Fibroblast of mammary gland (primary cell): ENCODE data around the gene ABCB4.

Experiments used
- DNase-seq: peaks from one replicate; pipeline ENCODE4 v3.0.0-alpha.2; 2010; ENCODE audit warnings: low read depth
- H3K4me3 ChIP-seq: 2 replicates; pipeline ENCODE4 v1.5.1; 2011; ENCODE audit warnings: low read depth, mild to moderate bottlenecking, low read length, moderate library complexity; ENCODE audit not compliant: control insufficient read depth
- TF ChIP-seq, protein P1 (sequence below): conservative IDR thresholded peaks from 2 replicates; pipeline ENCODE4 v1.5.1; 2011; ENCODE audit warnings: low read depth, low read length, inconsistent platforms; ENCODE audit not compliant: control insufficient read depth, insufficient read depth

ABCB4 gene

DNA sequence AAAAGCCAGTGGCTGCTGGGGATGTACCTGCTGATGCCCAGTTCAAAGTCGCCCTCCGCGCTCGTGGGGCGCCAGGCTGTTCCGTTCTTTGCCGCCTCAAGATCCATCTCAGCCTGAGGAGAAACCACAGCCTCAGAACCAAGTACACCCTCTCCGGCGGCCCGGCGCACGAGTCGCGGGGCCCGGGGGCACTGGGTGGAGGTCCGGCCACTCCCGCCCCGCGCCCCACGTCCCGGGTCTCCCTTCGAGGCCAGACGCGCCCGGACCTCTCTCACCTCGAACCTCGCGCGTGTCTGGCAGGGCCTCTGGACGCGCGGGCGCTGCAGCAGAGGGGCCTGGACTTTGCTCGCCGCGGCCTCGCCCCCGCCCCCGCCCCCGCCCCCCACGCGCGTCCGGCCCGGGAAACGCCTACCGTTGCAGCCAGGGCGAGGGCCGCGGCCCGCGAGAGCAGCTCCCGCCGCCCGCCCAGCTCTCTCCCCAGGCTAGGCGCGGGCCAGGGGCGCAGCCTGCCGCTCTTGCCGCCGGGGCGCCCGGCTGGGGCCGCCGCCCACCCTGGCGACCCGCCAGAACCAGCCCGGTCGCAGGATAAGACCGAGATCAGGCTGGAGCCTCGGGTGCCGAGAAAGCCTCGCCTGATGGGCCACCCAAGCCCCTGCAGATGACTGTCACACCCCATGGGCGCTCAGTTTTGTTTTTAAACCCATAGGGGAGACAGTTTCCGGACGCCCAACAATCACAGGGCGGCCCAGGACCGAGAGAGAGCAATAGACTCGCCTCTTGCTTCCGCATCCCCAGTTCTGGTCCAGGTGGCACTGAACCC is at the start of gene ABCB4:
Gene ABCB4 (minus strand): TSS at position 322 of the 820 bp plus-strand sequence. CDS start 215 bp downstream, at position 107.
- TF ChIP-seq, protein P1, sequence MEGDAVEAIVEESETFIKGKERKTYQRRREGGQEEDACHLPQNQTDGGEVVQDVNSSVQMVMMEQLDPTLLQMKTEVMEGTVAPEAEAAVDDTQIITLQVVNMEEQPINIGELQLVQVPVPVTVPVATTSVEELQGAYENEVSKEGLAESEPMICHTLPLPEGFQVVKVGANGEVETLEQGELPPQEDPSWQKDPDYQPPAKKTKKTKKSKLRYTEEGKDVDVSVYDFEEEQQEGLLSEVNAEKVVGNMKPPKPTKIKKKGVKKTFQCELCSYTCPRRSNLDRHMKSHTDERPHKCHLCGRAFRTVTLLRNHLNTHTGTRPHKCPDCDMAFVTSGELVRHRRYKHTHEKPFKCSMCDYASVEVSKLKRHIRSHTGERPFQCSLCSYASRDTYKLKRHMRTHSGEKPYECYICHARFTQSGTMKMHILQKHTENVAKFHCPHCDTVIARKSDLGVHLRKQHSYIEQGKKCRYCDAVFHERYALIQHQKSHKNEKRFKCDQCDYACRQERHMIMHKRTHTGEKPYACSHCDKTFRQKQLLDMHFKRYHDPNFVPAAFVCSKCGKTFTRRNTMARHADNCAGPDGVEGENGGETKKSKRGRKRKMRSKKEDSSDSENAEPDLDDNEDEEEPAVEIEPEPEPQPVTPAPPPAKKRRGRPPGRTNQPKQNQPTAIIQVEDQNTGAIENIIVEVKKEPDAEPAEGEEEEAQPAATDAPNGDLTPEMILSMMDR = no peak
- DNase-seq = no peak

DNA sequence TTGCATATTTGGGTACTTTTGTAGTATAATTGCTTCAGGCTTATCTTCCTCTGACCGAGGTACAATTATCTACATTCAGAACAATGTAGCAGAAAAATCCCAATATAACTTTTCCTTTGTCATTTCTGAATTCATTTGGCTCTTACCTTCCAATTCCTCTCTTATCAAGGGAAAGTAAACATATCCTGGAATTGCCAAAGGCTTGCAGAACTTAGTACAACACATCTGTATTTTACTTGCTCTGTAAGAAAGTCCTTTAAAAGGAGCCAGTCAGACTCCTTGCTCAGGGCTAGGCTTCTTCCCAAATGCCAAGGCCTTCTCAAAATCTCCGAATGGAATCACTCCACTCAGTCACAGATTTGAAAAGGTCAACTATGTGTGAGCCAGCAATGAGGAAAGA is 43.3 kb upstream of the ABCB4 start:
- DNase-seq = no peak
- TF ChIP-seq, protein P1 = no peak
- H3K4me3 ChIP-seq = no peak overlapping the region

More for the DNA sequence above, at the start of gene ABCB4:
- H3K4me3 ChIP-seq = peak within 1 kb of the TSS; percentile 1

DNA sequence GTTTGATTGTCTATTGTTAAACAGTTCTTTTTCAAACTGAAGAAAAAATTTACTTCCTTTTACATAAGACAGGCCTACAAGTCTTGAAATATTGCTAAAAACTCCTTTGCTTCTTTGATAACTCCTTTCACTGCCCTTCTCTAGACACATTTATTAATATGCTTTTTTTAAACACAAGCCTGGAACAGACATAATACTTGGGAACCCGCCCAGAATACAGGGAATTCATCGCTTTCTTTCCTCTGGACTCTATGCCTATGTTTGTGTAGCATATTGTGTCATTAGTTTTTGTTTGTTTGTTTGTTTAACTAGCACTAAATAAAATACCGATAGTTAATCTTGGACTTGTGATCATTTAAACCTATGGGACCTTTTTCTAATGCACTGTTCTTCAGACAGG is 42.4 kb upstream of the ABCB4 start:
- DNase-seq = no peak
- TF ChIP-seq, protein P1 = no peak
- H3K4me3 ChIP-seq = no peak overlapping the region

DNA sequence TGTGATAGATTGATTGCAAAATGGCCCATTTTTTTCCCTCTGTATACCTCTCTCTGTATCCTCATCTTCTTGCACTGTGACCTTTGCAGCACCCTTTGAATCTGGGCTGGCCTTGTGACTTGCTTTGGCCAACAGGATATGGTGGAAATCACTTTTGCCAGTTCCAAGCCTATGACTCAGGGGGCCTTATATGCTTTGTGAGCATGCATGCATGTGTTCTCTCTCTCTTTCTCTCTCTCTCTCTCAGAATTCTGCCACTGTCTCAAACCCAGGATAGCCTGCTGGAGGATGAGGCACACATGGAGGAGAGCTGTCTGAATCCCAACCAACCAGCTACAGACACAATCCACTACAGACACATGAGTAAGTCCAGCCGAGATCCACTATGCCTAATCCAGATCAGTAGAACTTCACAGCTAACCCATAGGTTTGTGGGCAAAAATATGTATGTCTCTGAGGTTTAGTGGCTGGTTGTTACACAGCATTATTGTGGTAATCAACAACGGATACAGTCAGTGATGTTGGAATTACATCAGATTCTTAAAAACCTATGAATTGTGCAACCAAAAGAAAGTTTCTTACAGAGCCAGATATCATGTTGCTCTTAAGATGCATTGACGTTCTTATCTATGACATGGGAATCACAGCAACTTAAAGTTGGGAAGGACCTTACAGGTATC is 41.8 kb upstream of the ABCB4 start:
- H3K4me3 ChIP-seq = no peak overlapping the region
- peak; percentile 36 for DNase-seq
- TF ChIP-seq, protein P1 = no peak

DNA sequence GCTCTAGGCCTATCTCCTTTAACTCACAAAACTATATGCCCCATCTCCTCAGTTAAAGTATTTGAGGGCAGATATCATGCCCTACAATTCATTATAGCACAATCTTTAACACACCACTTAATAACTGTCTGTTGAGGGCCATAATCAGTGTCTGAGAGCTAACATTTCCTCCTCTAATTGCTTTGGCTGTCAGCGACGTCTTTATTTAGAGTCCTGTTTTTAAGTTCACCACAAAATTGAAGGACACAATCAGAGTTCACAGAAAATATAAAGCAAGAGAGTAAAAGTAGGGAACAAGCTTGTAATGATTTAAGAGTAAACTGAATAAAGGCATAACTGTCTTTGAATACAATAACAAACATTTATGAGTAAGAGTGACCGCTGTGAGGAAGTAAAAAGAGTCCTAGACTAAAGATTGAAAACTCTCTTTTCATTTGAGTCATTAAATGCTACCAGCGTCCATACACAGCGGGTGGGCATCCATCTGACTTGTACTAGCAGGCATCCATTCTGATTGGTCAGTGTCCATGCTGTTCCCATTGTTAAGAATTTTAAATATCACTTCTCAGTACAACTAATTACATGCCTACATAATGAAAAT is 38.4 kb upstream of the ABCB4 start:
- DNase-seq = no peak
- TF ChIP-seq, protein P1 = no peak

DNA sequence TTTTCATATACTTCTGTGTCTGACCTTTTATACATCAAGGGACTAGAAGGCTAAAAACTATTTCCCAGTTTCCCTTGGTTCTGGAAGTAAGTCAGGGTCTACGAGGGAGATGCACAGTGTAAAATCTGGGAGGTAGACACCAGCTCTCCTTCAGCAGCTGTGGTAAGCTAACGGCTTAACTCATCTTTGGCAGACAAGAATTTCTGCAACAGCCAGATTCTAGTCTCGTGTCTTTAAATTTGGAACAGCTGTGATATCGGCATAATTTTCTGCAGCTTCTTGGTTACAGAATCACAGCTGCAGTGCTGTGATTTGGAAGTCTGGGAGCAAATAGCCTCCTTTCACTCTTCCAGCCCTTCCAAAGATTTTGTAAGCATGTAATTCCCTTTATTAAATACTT is 37.4 kb upstream of the ABCB4 start:
- TF ChIP-seq, protein P1 = no peak
- H3K4me3 ChIP-seq = no peak overlapping the region
- DNase-seq = no peak

More for the DNA sequence above, 38.4 kb upstream of the ABCB4 start:
- H3K4me3 ChIP-seq = no peak overlapping the region
